Kidney (tissue), 14 donors: ENCODE results near the gene SPTBN1. TPM values are rescaled to one million over a fixed set of nuclear protein-coding genes. Genes with fewer than 3 reads are reported as not detected.

Experiments used
- DNase-seq, 5 donors: peaks; one replicate each; pipeline ENCODE4 v3.0.0-alpha.2; 2013 to 2020
- FAIRE-seq: peaks from 2 replicates; lab custom pipeline; 2012; peaks lifted over from hg19 to GRCh38; lab: Jason Lieb, UNC
- H3K27ac ChIP-seq, 2 donors: one replicate each; pipeline ENCODE4 v1.7.0; 2013; ENCODE audit warnings: low read depth in 2 of 2, low read length in 2 of 2, inconsistent platforms in 1 of 2
- H3K27me3 ChIP-seq: one replicate; pipeline ENCODE4 v1.7.1; 2013; ENCODE audit warnings: low read length, inconsistent platforms; ENCODE audit not compliant: control insufficient read depth, insufficient read depth
- H3K36me3 ChIP-seq, 3 donors: one replicate each; pipeline versions ENCODE4 v1.7.0 to v1.7.1; 2013; ENCODE audit warnings: low read length in 3 of 3, control low read depth in 1 of 3, inconsistent platforms in 1 of 3; ENCODE audit not compliant: insufficient read depth in 3 of 3, control insufficient read depth in 2 of 3
- H3K4me1 ChIP-seq, 3 donors: one replicate each; pipeline versions ENCODE4 v1.7.0 to v1.7.1; 2013; ENCODE audit warnings: low read length in 3 of 3, inconsistent platforms in 1 of 3, low read depth in 1 of 3; ENCODE audit not compliant: control insufficient read depth in 2 of 3, insufficient read depth in 2 of 3
- H3K4me3 ChIP-seq, 3 donors: one replicate each; pipeline versions ENCODE4 v1.7.0 to v1.8.1; 2013; ENCODE audit warnings: low read length in 3 of 3, control low read depth in 1 of 3, inconsistent platforms in 1 of 3
- H3K9ac ChIP-seq, 3 donors: one replicate each; pipeline versions ENCODE4 v1.7.0 to v1.7.1; 2013; ENCODE audit warnings: low read length in 3 of 3, control low read depth in 1 of 3, inconsistent platforms in 1 of 3
- H3K9me3 ChIP-seq, 3 donors: one replicate each; pipeline versions ENCODE4 v1.7.0 to v1.7.1; 2013; ENCODE audit warnings: low read length in 3 of 3, control low read depth in 1 of 3, inconsistent platforms in 1 of 3; ENCODE audit not compliant: control insufficient read depth in 2 of 3, insufficient read depth in 1 of 3
- CTCF ChIP-seq: IDR thresholded peaks from 3 replicates; pipeline ENCODE4 v1.5.1; 2012; ENCODE audit warnings: mild to moderate bottlenecking, moderate library complexity, borderline replicate concordance; ENCODE audit not compliant: insufficient read depth; ENCODE audit errors: extremely low read depth
- intact Hi-C: fragments of 100-400 bp; cut with DNase I; formaldehyde crosslinking; loops from one replicate; pipeline ENCODE4 v1.11.1; 2022
- polyA plus RNA-seq: library from polyadenylated mRNA; stranded (reverse); fragments of 350-450 nt; fragmentation: Illumina TruSeq; extraction: RNeasy Lipid Tissue Mini Kit (QIAGEN cat#74804); gene quantifications from one replicate; pipeline ENCODE4 v1.2.3, GENCODE V29; 2014; ENCODE audit warnings: low read depth, low replicate concordance; ENCODE audit not compliant: insufficient read depth
- total RNA-seq: library from RNA; stranded (reverse); fragmentation: NEBNext Ultra II Directional; extraction: Animal tissue kit (Norgen Biotek cat#: 25700); gene quantifications from one replicate; pipeline ENCODE4 v1.2.1, GENCODE V29; 2021
- donor health status: control.
- donor health status: control.
- donor health status: control.
- donor health status: control.
- donor health status: control.
- donor health status: DM: yes; HTN: yes; CAD: no.
- donor health status: Normal renal cell carcinoma (clear cell type).

The SPTBN1 gene
- total and polyA plus RNA-seq, 2 donors from 2014 or later: 93.2 to 313 TPM

- no peak for TF ChIP-seq CTCF
- no peaks in the 10 kb centered on the region for H3K4me1 ChIP-seq
- no peak overlapping the region for H3K9ac ChIP-seq
- H3K36me3 ChIP-seq: peaks cover 21 to 92% (median 80%) of the 10 kb centered on the region in 3 donors
- intact Hi-C loops: no loop called here
- H3K4me3 ChIP-seq: no peak overlapping the region
- FAIRE-seq (no peak), DNase-seq (no peak)
- no peak overlapping the region for H3K27ac ChIP-seq
- H3K9me3 ChIP-seq: no peaks in the 10 kb centered on the region
- no peaks in the 10 kb centered on the region for H3K27me3 ChIP-seq
Observed at GRCh38 chr2:54648256-54648655, 192.1 kb downstream of the SPTBN1 start.

- Histone ChIP-seq H3K27ac (no peak overlapping the region), H3K9ac (no peak overlapping the region), H3K4me1 (no peaks in the 10 kb centered on the region), H3K9me3 (no peaks in the 10 kb centered on the region), H3K36me3 (peaks cover 21 to 98% (median 85%) of the 10 kb centered on the region in 3 donors), H3K27me3 (no peaks in the 10 kb centered on the region), H3K4me3 (no peak overlapping the region)
- FAIRE-seq: no peak
- DNase-seq: no peak
- intact Hi-C loops: no loop called here
- TF ChIP-seq CTCF: no peak
Observed at GRCh38 chr2:54649191-54649590, 193.1 kb downstream of the SPTBN1 start.

GRCh38 chr2:54649633-54650032 is 193.5 kb downstream of the SPTBN1 start:
- intact Hi-C loops: no loop called here
- Histone ChIP-seq H3K27ac (no peak overlapping the region), H3K9ac (no peak overlapping the region), H3K36me3 (peaks cover 19 to 98% (median 82%) of the 10 kb centered on the region in 3 donors), H3K4me3 (no peak overlapping the region), H3K9me3 (no peaks in the 10 kb centered on the region), H3K27me3 (no peaks in the 10 kb centered on the region), H3K4me1 (no peaks in the 10 kb centered on the region)
- DNase-seq (no peak), FAIRE-seq (no peak)
- TF ChIP-seq CTCF: no peak

- TF ChIP-seq CTCF: no peak
- Histone ChIP-seq H3K4me1 (no peaks in the 10 kb centered on the region), H3K9ac (no peak overlapping the region), H3K4me3 (no peak overlapping the region), H3K36me3 (peaks cover 19 to 98% (median 82%) of the 10 kb centered on the region in 3 donors), H3K27me3 (no peaks in the 10 kb centered on the region), H3K27ac (no peak overlapping the region), H3K9me3 (no peaks in the 10 kb centered on the region)
- no peak for FAIRE-seq
- intact Hi-C loops: no loop called here
- no peak for DNase-seq
Observed at GRCh38 chr2:54650612-54651011, 194.5 kb downstream of the SPTBN1 start.
